ENCODE results near the gene NDUFA11. TPM values are rescaled to one million over a fixed set of nuclear protein-coding genes. Genes with fewer than 3 reads are reported as not detected.

Gene NDUFA11
- total and polyA plus RNA-seq, 2 of the 13 experiments (the other 11 are each of a cell fraction or from before 2014, with no cell fraction given): 286 to 378 TPM

DNA sequence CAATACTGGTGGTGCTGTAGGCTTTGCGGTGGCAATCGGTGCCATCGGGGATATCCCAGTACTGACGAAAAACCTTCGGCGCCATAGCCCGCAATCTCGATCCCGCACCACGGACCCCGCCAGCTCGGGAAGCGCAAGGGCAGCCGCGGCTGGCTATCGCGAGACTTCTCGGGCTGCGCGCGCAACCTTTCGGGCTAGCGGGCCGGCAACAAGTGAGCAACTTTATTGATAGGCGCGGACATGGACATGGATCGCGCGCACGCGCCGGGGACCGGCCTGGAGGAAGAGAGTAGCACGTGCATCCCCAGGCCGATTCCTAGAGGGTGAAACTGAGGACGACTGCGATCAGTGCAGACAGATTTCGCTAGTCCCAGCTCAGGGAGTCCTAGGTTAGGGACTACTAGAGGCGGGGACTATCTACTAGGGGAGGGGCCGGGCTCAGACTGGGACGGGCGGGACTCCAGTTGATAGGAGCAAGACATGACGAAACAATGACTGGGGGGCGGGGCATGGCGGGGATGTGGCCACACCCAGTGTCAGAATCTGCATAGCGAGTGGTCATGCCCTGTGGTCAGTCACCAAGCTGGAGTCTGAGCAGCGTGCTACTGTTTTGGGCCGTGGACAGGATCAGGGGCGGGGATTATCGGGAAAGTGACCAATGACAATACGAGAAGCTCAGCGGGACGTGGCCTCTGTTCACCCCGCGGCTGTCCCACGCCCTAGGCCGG, at the start of gene NDUFA11 (continued):
- TF ChIP-seq PRDM10 (CRISPR knock-in tag; IDR thresholded peaks at IDR 0.05; ENCODE audit: low read depth) (peak; percentile 40; the same call in 1 of the 2 replicates), SP1 (IDR thresholded peaks at IDR 0.05) (peak; percentile 52; the same call in 1 of the 2 replicates), SP1 (CRISPR knock-in tag; IDR thresholded peaks at IDR 0.05) (peak; percentile 84), RBM39 (IDR thresholded peaks at IDR 0.05; ENCODE audit: low read depth, low read length, poor library complexity, severe bottlenecking) (peak; percentile 56), POLR2AphosphoS2 (IDR thresholded peaks at IDR 0.05; ENCODE audit: low read depth, low read length) (0 out of 2 replicates have a peak, but pooled peaks have one; percentile 52), SKI (IDR thresholded peaks at IDR 0.05; ENCODE audit: partially characterized antibody) (peak; percentile 43), ZNF790 (CRISPR knock-in tag; IDR thresholded peaks at IDR 0.05; ENCODE audit: borderline replicate concordance) (0 out of 2 replicates have a peak, but pooled peaks have one; percentile 64), ZNF264 (CRISPR knock-in tag; IDR thresholded peaks at IDR 0.05) (no peak), DR1 (CRISPR knock-in tag; IDR thresholded peaks at IDR 0.05) (peak; percentile 55; the same call in 1 of the 2 replicates), TRIM22 (IDR thresholded peaks at IDR 0.05) (no peak), HDAC6 (IDR thresholded peaks at IDR 0.05; ENCODE audit: low read depth, low read length) (no peak), TP53 (CRISPR knock-in tag; conservative IDR thresholded peaks at IDR 0.05) (no peak), FOSL1 (CRISPR knock-in tag; IDR thresholded peaks at IDR 0.05; ENCODE audit: borderline replicate concordance) (no peak), USF2 (IDR thresholded peaks at IDR 0.05; ENCODE audit: low read depth, low read length) (no peak), USF2 (CRISPR knock-in tag; IDR thresholded peaks at IDR 0.05; ENCODE audit: borderline replicate concordance) (peak; percentile 45; the same call in 1 of the 2 replicates), RELA (CRISPR knock-in tag; IDR thresholded peaks at IDR 0.05) (no peak), ZNF510 (CRISPR knock-in tag; IDR thresholded peaks at IDR 0.05; ENCODE audit: low read depth) (no peak), ZNF737 (CRISPR knock-in tag; IDR thresholded peaks at IDR 0.05; ENCODE audit: borderline replicate concordance) (no peak)
- TF ChIP-seq, protein P1, sequence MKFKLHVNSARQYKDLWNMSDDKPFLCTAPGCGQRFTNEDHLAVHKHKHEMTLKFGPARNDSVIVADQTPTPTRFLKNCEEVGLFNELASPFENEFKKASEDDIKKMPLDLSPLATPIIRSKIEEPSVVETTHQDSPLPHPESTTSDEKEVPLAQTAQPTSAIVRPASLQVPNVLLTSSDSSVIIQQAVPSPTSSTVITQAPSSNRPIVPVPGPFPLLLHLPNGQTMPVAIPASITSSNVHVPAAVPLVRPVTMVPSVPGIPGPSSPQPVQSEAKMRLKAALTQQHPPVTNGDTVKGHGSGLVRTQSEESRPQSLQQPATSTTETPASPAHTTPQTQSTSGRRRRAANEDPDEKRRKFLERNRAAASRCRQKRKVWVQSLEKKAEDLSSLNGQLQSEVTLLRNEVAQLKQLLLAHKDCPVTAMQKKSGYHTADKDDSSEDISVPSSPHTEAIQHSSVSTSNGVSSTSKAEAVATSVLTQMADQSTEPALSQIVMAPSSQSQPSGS (CRISPR knock-in tag; IDR thresholded peaks at IDR 0.05): 0 out of 2 replicates have a peak, but pooled peaks have one; percentile 40
- TF ChIP-seq, protein P2, sequence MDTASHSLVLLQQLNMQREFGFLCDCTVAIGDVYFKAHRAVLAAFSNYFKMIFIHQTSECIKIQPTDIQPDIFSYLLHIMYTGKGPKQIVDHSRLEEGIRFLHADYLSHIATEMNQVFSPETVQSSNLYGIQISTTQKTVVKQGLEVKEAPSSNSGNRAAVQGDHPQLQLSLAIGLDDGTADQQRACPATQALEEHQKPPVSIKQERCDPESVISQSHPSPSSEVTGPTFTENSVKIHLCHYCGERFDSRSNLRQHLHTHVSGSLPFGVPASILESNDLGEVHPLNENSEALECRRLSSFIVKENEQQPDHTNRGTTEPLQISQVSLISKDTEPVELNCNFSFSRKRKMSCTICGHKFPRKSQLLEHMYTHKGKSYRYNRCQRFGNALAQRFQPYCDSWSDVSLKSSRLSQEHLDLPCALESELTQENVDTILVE (CRISPR knock-in tag; IDR thresholded peaks at IDR 0.05): peak; percentile 78; the same call in 1 of the 2 replicates
